ENCODE measurements around the gene TLN1.
A peak's percentile ranks its signal among the peaks of the same experiment; 100 is the strongest.

The TLN1 gene

GRCh38 chr9:35729101-35729500, 2.9 kb downstream of the TLN1 start:
- FAIRE-seq (no peak), DNase-seq (ENCODE audit: low spot score) (no peak)

- peak; percentile 77 for DNase-seq (ENCODE audit: low spot score)
- peak; percentile 70 for FAIRE-seq
Observed at GRCh38 chr9:35728041-35728971, 3.7 kb downstream of the TLN1 start.

- no peak for DNase-seq (ENCODE audit: low spot score)
- FAIRE-seq, result no peak
Observed at GRCh38 chr9:35727676-35728040, 4.3 kb downstream of the TLN1 start.

GRCh38 chr9:35726931-35727330, 5.1 kb downstream of the TLN1 start:
- FAIRE-seq (no peak), DNase-seq (ENCODE audit: low spot score) (peak; percentile 69)

GRCh38 chr9:35725362-35725761, 6.6 kb downstream of the TLN1 start:
- FAIRE-seq, result no peak

GRCh38 chr9:35723908-35724307, 8.1 kb downstream of the TLN1 start:
- DNase-seq (ENCODE audit: low spot score) (no peak), FAIRE-seq (no peak)

More at GRCh38 chr9:35725362-35725761, 6.6 kb downstream of the TLN1 start:
- DNase-seq (ENCODE audit: low spot score), result no peak

- no peak for FAIRE-seq
- no peak for DNase-seq (ENCODE audit: low spot score)
Observed at GRCh38 chr9:35723426-35723825, 8.6 kb downstream of the TLN1 start.

- DNase-seq (ENCODE audit: low spot score) (no peak), FAIRE-seq (no peak)
Observed at GRCh38 chr9:35719546-35719945, 12.4 kb downstream of the TLN1 start.

GRCh38 chr9:35718721-35719511, 13.1 kb downstream of the TLN1 start:
- FAIRE-seq, result no peak
- no peak for DNase-seq (ENCODE audit: low spot score)

- FAIRE-seq, result peak; percentile 5
- no peak for DNase-seq (ENCODE audit: low spot score)
Observed at GRCh38 chr9:35717132-35717870, 14.7 kb downstream of the TLN1 start.

GRCh38 chr9:35716230-35716629, 15.8 kb downstream of the TLN1 start:
- no peak for DNase-seq (ENCODE audit: low spot score)
- FAIRE-seq, result peak; percentile 5

GRCh38 chr9:35714579-35715252, 17.3 kb downstream of the TLN1 start:
- DNase-seq (ENCODE audit: low spot score) (no peak), FAIRE-seq (no peak)

- FAIRE-seq (no peak), DNase-seq (ENCODE audit: low spot score) (no peak)
Observed at GRCh38 chr9:35714123-35714522, 17.9 kb downstream of the TLN1 start.

GRCh38 chr9:35713578-35713977, 18.4 kb downstream of the TLN1 start:
- FAIRE-seq (no peak), DNase-seq (ENCODE audit: low spot score) (no peak)

GRCh38 chr9:35712762-35713400, 19.1 kb downstream of the TLN1 start:
- FAIRE-seq, result no peak
- no peak for DNase-seq (ENCODE audit: low spot score)

GRCh38 chr9:35711501-35712428, 20.2 kb downstream of the TLN1 start:
- FAIRE-seq (no peak), DNase-seq (ENCODE audit: low spot score) (no peak)

GRCh38 chr9:35710818-35711500, 21.0 kb downstream of the TLN1 start:
- DNase-seq (ENCODE audit: low spot score), result no peak
- FAIRE-seq, result no peak

GRCh38 chr9:35708146-35708545, 23.8 kb downstream of the TLN1 start:
- DNase-seq (ENCODE audit: low spot score), result no peak
- FAIRE-seq, result no peak

GRCh38 chr9:35706951-35707350, 25.0 kb downstream of the TLN1 start:
- no peak for DNase-seq (ENCODE audit: low spot score)
- no peak for FAIRE-seq
